Activated CD4-positive, alpha-beta T cell treated with anti-CD3 and anti-CD28 coated beads, Interleukin-2, Interleukin-6, amounts not matched to agents 100 ng/mL and 50 ng/mL, durations not matched to agents 16 hours and 8 hours (primary cell): ENCODE measurements around the gene CLEC16A.
"Not testable (repeated sequence)": the region's sequence is repeated elsewhere in the genome, so short reads cannot be mapped to it uniquely, and the experiment has no call there.

Source experiments
- DNase-seq: peaks from one replicate; pipeline ENCODE4 v3.0.0-alpha.2; 2020

The CLEC16A gene

GRCh38 chr16:10926867-10927266, 17.5 kb upstream of the CLEC16A start:
- no peak for DNase-seq

- DNase-seq = no peak
Measured at GRCh38 chr16:10927497-10928112, 16.8 kb upstream of the CLEC16A start.

GRCh38 chr16:10929097-10929496, 15.3 kb upstream of the CLEC16A start:
- DNase-seq = not testable (repeated sequence)

- no peak for DNase-seq
Measured at GRCh38 chr16:10929853-10930754, 14.3 kb upstream of the CLEC16A start.

- DNase-seq = no peak
Measured at GRCh38 chr16:10930755-10931093, 13.6 kb upstream of the CLEC16A start.

GRCh38 chr16:10931134-10931533, 13.2 kb upstream of the CLEC16A start:
- DNase-seq = no peak

- DNase-seq = no peak
Measured at GRCh38 chr16:10931977-10932632, 12.3 kb upstream of the CLEC16A start.

- DNase-seq = no peak
Measured at GRCh38 chr16:10932959-10933710, 11.2 kb upstream of the CLEC16A start.

GRCh38 chr16:10933865-10934264, 10.5 kb upstream of the CLEC16A start:
- no peak for DNase-seq

GRCh38 chr16:10934325-10935107, 9.8 kb upstream of the CLEC16A start:
- DNase-seq = no peak

GRCh38 chr16:10935226-10935915, 9.0 kb upstream of the CLEC16A start:
- no peak for DNase-seq

- no peak for DNase-seq
Measured at GRCh38 chr16:10936272-10936984, 7.9 kb upstream of the CLEC16A start.

GRCh38 chr16:10937068-10937859, 7.1 kb upstream of the CLEC16A start:
- no peak for DNase-seq

- DNase-seq = peak; percentile 70
Measured at GRCh38 chr16:10938321-10938720, 6.0 kb upstream of the CLEC16A start.

- DNase-seq = no peak
Measured at GRCh38 chr16:10938796-10939648, 5.3 kb upstream of the CLEC16A start.

- no peak for DNase-seq
Measured at GRCh38 chr16:10939649-10940234, 4.6 kb upstream of the CLEC16A start.

GRCh38 chr16:10940501-10941079, 3.8 kb upstream of the CLEC16A start:
- no peak for DNase-seq
